ENCODE measurements around the gene ALPP. TPM values are rescaled to one million over a fixed set of nuclear protein-coding genes. Genes with fewer than 3 reads are reported as not detected.

Gene ALPP
- total RNA-seq, 1 experiment from 2014 or later, result 0.20 TPM

DNA sequence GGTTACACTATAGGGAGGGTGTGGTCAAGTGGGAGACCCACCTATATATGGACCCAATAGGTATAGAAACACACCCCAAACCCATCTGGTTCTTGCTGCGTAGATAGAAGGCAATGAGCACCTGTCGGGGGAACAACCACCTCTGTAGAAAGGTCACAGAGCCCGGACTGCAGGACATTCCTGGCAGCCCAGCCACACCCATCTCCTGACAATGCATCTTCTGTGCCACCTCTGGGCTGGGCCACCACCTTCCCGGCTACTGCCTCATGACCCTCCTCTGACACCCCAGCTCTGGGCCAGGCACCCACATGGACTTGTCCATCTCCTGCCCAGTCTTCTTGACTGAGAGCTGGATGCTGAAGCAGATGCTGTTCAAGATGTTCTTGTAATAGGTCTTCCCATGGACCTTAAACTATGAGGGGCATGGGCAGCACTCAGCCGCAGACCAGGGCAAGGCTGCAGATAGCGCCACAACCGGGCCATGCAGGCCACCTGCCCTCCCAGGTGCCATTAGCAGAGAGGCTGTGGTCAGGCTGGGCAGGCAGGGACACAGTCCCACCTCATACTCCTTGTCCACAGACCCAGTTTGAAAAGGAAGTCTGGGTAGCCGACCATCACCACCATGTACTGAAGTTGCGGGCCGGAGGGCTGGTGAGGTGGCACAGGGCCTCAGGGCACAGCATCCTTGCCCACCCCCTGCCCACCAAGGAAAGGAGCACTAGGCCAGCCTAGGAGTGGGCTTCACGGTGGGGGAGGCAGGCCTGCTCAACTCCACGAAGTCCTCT lies 37.4 kb downstream of the ALPP start (continued):
- TF ChIP-seq ZNF532 (CRISPR knock-in tag; IDR thresholded peaks at IDR 0.05; ENCODE audit: borderline replicate concordance) (no peak), ZNF281 (CRISPR knock-in tag; IDR thresholded peaks at IDR 0.05) (no peak), GABPB1 (CRISPR knock-in tag; IDR thresholded peaks at IDR 0.05) (no peak), ZNF138 (CRISPR knock-in tag; conservative IDR thresholded peaks at IDR 0.05) (no peak), IRF1 (CRISPR knock-in tag; IDR thresholded peaks at IDR 0.05) (no peak), JUN (CRISPR knock-in tag; IDR thresholded peaks at IDR 0.05) (no peak), ELF4 (CRISPR knock-in tag; IDR thresholded peaks at IDR 0.05; ENCODE audit: low read depth) (no peak), CBFB (CRISPR knock-in tag; IDR thresholded peaks at IDR 0.05; ENCODE audit: low read depth) (no peak), GRHL2 (CRISPR knock-in tag; IDR thresholded peaks at IDR 0.05; ENCODE audit: insufficient replicate concordance, severe bottlenecking) (no peak)

GRCh38 chr2:232416521-232417470 lies 38.2 kb downstream of the ALPP start:
- ATAC-seq (no peak), DNase-seq (ENCODE audit: low spot score) (no peak)
- peaks cover 54% of the 10 kb centered on the region for H3K27me3 Mint-ChIP-seq (ENCODE audit: low read depth)
- H3K4me1 Mint-ChIP-seq, result peaks cover 8% of the 10 kb centered on the region
- ChIA-PET POLR2A (no interaction called here), CTCF (interaction anchor here (0.9 to 2.4 kb wide), 6 partner anchors 23 to 107 kb away, joined by 3 to 11 read pairs (median 5); no protein-coding TSS in a partner anchor)
- no peak overlapping the region for H3K4me3 Mint-ChIP-seq
- H3K9me3 Mint-ChIP-seq, result no peaks in the 10 kb centered on the region
- no peak overlapping the region for H3K27ac Mint-ChIP-seq
- H3K36me3 Mint-ChIP-seq, result peaks cover 6% of the 10 kb centered on the region; the same call in 1 of the 2 replicates
- no peak for TF ChIP-seq ZNF416 (CRISPR knock-in tag; IDR thresholded peaks at IDR 0.05)
- TF ChIP-seq FOXP1 (CRISPR knock-in tag; IDR thresholded peaks at IDR 0.05; ENCODE audit: borderline replicate concordance), result no peak
- TF ChIP-seq, protein P1, sequence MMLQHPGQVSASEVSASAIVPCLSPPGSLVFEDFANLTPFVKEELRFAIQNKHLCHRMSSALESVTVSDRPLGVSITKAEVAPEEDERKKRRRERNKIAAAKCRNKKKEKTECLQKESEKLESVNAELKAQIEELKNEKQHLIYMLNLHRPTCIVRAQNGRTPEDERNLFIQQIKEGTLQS (CRISPR knock-in tag; conservative IDR thresholded peaks at IDR 0.05), result no peak
- TF ChIP-seq ZNF121 (CRISPR knock-in tag; IDR thresholded peaks at IDR 0.05), result no peak
- no peak for TF ChIP-seq IRF1 (CRISPR knock-in tag; IDR thresholded peaks at IDR 0.05)
- no peak for TF ChIP-seq IRF2 (CRISPR knock-in tag; IDR thresholded peaks at IDR 0.05; ENCODE audit: borderline replicate concordance, low read depth)
- TF ChIP-seq KAT7 (CRISPR knock-in tag; IDR thresholded peaks at IDR 0.05; ENCODE audit: borderline replicate concordance), result no peak
- no peak for TF ChIP-seq JUN (CRISPR knock-in tag; IDR thresholded peaks at IDR 0.05)
- TF ChIP-seq, protein P2, sequence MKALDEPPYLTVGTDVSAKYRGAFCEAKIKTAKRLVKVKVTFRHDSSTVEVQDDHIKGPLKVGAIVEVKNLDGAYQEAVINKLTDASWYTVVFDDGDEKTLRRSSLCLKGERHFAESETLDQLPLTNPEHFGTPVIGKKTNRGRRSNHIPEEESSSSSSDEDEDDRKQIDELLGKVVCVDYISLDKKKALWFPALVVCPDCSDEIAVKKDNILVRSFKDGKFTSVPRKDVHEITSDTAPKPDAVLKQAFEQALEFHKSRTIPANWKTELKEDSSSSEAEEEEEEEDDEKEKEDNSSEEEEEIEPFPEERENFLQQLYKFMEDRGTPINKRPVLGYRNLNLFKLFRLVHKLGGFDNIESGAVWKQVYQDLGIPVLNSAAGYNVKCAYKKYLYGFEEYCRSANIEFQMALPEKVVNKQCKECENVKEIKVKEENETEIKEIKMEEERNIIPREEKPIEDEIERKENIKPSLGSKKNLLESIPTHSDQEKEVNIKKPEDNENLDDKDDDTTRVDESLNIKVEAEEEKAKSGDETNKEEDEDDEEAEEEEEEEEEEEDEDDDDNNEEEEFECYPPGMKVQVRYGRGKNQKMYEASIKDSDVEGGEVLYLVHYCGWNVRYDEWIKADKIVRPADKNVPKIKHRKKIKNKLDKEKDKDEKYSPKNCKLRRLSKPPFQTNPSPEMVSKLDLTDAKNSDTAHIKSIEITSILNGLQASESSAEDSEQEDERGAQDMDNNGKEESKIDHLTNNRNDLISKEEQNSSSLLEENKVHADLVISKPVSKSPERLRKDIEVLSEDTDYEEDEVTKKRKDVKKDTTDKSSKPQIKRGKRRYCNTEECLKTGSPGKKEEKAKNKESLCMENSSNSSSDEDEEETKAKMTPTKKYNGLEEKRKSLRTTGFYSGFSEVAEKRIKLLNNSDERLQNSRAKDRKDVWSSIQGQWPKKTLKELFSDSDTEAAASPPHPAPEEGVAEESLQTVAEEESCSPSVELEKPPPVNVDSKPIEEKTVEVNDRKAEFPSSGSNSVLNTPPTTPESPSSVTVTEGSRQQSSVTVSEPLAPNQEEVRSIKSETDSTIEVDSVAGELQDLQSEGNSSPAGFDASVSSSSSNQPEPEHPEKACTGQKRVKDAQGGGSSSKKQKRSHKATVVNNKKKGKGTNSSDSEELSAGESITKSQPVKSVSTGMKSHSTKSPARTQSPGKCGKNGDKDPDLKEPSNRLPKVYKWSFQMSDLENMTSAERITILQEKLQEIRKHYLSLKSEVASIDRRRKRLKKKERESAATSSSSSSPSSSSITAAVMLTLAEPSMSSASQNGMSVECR (CRISPR knock-in tag; IDR thresholded peaks at IDR 0.05; ENCODE audit: borderline replicate concordance), result no peak
- TF ChIP-seq, protein P3, sequence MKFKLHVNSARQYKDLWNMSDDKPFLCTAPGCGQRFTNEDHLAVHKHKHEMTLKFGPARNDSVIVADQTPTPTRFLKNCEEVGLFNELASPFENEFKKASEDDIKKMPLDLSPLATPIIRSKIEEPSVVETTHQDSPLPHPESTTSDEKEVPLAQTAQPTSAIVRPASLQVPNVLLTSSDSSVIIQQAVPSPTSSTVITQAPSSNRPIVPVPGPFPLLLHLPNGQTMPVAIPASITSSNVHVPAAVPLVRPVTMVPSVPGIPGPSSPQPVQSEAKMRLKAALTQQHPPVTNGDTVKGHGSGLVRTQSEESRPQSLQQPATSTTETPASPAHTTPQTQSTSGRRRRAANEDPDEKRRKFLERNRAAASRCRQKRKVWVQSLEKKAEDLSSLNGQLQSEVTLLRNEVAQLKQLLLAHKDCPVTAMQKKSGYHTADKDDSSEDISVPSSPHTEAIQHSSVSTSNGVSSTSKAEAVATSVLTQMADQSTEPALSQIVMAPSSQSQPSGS (CRISPR knock-in tag; IDR thresholded peaks at IDR 0.05; ENCODE audit: borderline replicate concordance, low read depth), result no peak
